Transverse colon (tissue), 4 donors: Measurements from ENCODE around the gene R3HDM4.

Experiments used
- EP300 ChIP-seq: sonication (generic); formaldehyde crosslinking; IDR thresholded peaks from one replicate; pipeline ENCODE4 v1.6.1; 2017; ENCODE audit warnings: antibody characterized with exemption, low read depth
- POLR2A ChIP-seq: fragments of 450-650 bp; IDR thresholded peaks from one replicate; pipeline ENCODE4 v1.6.1; 2016; ENCODE audit warnings: antibody characterized with exemption, mild to moderate bottlenecking, moderate library complexity
- POLR2AphosphoS5 ChIP-seq, 3 donors: sonication (generic); formaldehyde crosslinking; IDR thresholded peaks; one replicate each; pipeline ENCODE4 v1.6.1; 2016; ENCODE audit warnings: antibody characterized with exemption in 3 of 3
- TF ChIP-seq, protein P1 (sequence below), 5 experiments: fragments of 200-600 bp in 3 of 5; fragments of 450-650 bp in 2 of 5; sonication (generic) in 3 of 5; IDR thresholded peaks; 1 replicate in 2 of 5; 2 replicates in 3 of 5; pipeline ENCODE4 v1.5.1; 2016 to 2017; ENCODE audit warnings: antibody characterized with exemption in 5 of 5, inconsistent platforms in 3 of 5, mild to moderate bottlenecking in 2 of 5, moderate library complexity in 1 of 5

DNA sequence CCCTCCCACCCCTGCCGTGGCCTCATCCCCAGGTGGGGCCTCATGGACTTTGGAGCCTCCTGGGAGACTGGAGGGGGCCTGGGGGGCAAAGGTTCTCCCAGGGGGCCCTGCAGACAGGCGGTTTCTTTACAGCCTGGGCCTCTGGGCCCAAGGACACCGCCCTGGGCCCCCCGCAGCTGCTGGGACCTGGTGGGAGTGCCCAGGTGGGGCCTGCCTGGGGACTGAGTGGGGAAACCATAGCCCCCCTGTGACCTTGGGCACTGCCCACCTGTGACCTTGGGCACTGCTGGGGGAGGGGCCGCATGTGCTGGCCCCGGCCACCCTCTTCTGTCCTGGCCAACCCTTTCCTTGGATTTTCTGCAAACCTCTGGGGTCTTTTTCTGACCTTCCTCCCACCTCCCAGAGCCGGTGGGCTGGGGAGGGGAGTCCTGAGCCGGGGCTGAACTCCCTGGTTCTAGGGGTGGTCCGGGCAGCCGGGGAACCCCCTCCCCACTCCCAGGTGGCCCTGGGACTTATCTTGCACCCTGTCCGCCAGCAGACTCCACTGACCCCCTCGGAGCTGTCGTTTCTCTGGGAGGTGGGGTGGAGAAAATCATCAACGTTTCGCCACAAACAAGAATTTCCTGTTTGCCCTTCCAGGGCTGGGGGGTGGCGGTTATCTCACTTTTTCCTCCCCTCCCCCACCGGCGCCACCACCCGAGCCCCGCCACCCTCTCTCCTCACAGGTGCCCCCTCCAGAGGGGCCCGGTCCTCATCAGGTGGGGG is 39.8 kb upstream of the R3HDM4 start:
- TF ChIP-seq, protein P1, sequence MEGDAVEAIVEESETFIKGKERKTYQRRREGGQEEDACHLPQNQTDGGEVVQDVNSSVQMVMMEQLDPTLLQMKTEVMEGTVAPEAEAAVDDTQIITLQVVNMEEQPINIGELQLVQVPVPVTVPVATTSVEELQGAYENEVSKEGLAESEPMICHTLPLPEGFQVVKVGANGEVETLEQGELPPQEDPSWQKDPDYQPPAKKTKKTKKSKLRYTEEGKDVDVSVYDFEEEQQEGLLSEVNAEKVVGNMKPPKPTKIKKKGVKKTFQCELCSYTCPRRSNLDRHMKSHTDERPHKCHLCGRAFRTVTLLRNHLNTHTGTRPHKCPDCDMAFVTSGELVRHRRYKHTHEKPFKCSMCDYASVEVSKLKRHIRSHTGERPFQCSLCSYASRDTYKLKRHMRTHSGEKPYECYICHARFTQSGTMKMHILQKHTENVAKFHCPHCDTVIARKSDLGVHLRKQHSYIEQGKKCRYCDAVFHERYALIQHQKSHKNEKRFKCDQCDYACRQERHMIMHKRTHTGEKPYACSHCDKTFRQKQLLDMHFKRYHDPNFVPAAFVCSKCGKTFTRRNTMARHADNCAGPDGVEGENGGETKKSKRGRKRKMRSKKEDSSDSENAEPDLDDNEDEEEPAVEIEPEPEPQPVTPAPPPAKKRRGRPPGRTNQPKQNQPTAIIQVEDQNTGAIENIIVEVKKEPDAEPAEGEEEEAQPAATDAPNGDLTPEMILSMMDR (IDR thresholded peaks at IDR 0.05): no peak
- TF ChIP-seq POLR2AphosphoS5 (IDR thresholded peaks at IDR 0.05) (no peak), POLR2A (no peak), EP300 (no peak)
